B cell (primary cell): Measurements from ENCODE around the gene CKAP5. TPM values are rescaled to one million over a fixed set of nuclear protein-coding genes. Genes with fewer than 3 reads are reported as not detected.

Experiments
- ATAC-seq: fragments of 200-7000 bp; cut with Tn5 transposase; one replicate; pipeline ENCODE4 v1.10.0; 2021; ENCODE audit warnings: low read depth, mild to moderate bottlenecking, moderate number of reproducible peaks, moderate library complexity
- CTCF ChIA-PET: fragments of 350-600 bp; sonication (Branson Sonifier 250); formaldehyde crosslinking; loops from one replicate; lab custom pipeline; 2021; ENCODE audit warnings: antibody characterized with exemption, inconsistent platforms; lab: Charles Lee
- POLR2A ChIA-PET: fragments of 350-600 bp; sonication (Branson Sonifier 250); formaldehyde crosslinking; loops from one replicate; lab custom pipeline; 2021; ENCODE audit warnings: antibody characterized with exemption; lab: Charles Lee
- DNase-seq: peaks from one replicate; pipeline ENCODE4 v3.0.0; 2013
- H2AFZ ChIP-seq: 2 replicates; pipeline ENCODE4 v1.6.1; 2012; ENCODE audit warnings: mild to moderate bottlenecking, low read depth, low read length; ENCODE audit not compliant: insufficient read depth, poor library complexity, severe bottlenecking
- H3K27ac ChIP-seq, 2 donors: 1 replicate in 1 of 2; 2 replicates in 1 of 2; pipeline ENCODE4 v1.5.1; 2012 to 2013; ENCODE audit warnings: low read length in 2 of 2, mild to moderate bottlenecking in 2 of 2, moderate library complexity in 1 of 2
- H3K27me3 ChIP-seq, 4 experiments: fragments of 200-600 bp in 1 of 4; sonication (generic) in 1 of 4; replicated peaks in 1 of 4; 1 replicate in 2 of 4; 2 replicates in 2 of 4; pipeline versions ENCODE4 v1.6.1 to v1.7.0; 2013 to 2016; ENCODE audit warnings: low read length in 3 of 4, mild to moderate bottlenecking in 2 of 4, mixed read lengths in 1 of 4, moderate library complexity in 1 of 4; ENCODE audit not compliant: insufficient read depth in 4 of 4, control insufficient read depth in 3 of 4; ENCODE audit errors: control extremely low read depth in 1 of 4
- H3K36me3 ChIP-seq, 2 experiments: replicated peaks in 1 of 2; 1 replicate in 1 of 2; 2 replicates in 1 of 2; pipeline versions ENCODE4 v1.6.1 to v1.7.1; 2013; ENCODE audit warnings: low read length in 1 of 2; ENCODE audit not compliant: insufficient read depth in 2 of 2, control insufficient read depth in 1 of 2; ENCODE audit errors: control extremely low read depth in 1 of 2, extremely low read depth in 1 of 2
- H3K4me1 ChIP-seq, 2 donors: fragments of 200-600 bp in 1 of 2; sonication (generic) in 1 of 2; 1 replicate in 1 of 2; 2 replicates in 1 of 2; pipeline versions ENCODE4 v1.5.1 to v1.6.1; 2013 to 2017; ENCODE audit warnings: low read length in 2 of 2; ENCODE audit not compliant: control insufficient read depth in 2 of 2, insufficient read depth in 2 of 2
- H3K4me2 ChIP-seq: replicated peaks from 2 replicates; pipeline ENCODE3; 2012; ENCODE audit warnings: mild to moderate bottlenecking, low read depth, low read length; ENCODE audit not compliant: poor library complexity, severe bottlenecking
- H3K4me3 ChIP-seq, 5 experiments: fragments of 200-600 bp in 1 of 5; sonication (generic) in 1 of 5; 1 replicate in 3 of 5; 2 replicates in 2 of 5; pipeline versions ENCODE4 v1.5.1 to v1.7.0; 2011 to 2016; ENCODE audit warnings: low read length in 4 of 5, mild to moderate bottlenecking in 4 of 5, low read depth in 2 of 5, control low read depth in 1 of 5, moderate library complexity in 1 of 5; ENCODE audit not compliant: insufficient read depth in 1 of 5; ENCODE audit errors: control extremely low read depth in 1 of 5, extremely low read depth in 1 of 5
- H3K79me2 ChIP-seq: fragments of 200-600 bp; sonication (generic); one replicate; pipeline ENCODE4 v1.6.0; 2016; ENCODE audit warnings: low read length; ENCODE audit not compliant: control insufficient read depth, insufficient read depth
- H3K9ac ChIP-seq: fragments of 200-600 bp; sonication (generic); 2 replicates; pipeline ENCODE4 v1.6.1; 2017; ENCODE audit warnings: mild to moderate bottlenecking, low read length, moderate library complexity
- H3K9me3 ChIP-seq, 3 donors: one replicate each; pipeline versions ENCODE4 v1.6.1 to v1.7.1; 2013; ENCODE audit warnings: low read length in 2 of 3; ENCODE audit not compliant: control insufficient read depth in 2 of 3, insufficient read depth in 1 of 3; ENCODE audit errors: control extremely low read depth in 1 of 3
- H4K20me1 ChIP-seq: 2 replicates; pipeline ENCODE4 v1.6.0; 2012; ENCODE audit warnings: mild to moderate bottlenecking, low read length; ENCODE audit not compliant: insufficient read depth, control insufficient read depth, poor library complexity, severe bottlenecking
- H3K27ac Mint-ChIP-seq: one replicate; pipeline ENCODE4 v1.8.0; 2021; ENCODE audit warnings: mixed read lengths
- H3K27me3 Mint-ChIP-seq: one replicate; pipeline ENCODE4 v1.8.0; 2021; ENCODE audit warnings: mixed read lengths
- H3K4me1 Mint-ChIP-seq: one replicate; pipeline ENCODE4 v1.8.0; 2021; ENCODE audit warnings: mixed read lengths
- H3K4me3 Mint-ChIP-seq: one replicate; pipeline ENCODE4 v1.8.0; 2021; ENCODE audit warnings: mixed read lengths
- H3K9me3 Mint-ChIP-seq: one replicate; pipeline ENCODE4 v1.8.0; 2022; ENCODE audit warnings: mixed read lengths; ENCODE audit not compliant: insufficient read depth
- EZH2 ChIP-seq: IDR thresholded peaks from 2 replicates; pipeline ENCODE4 v1.6.1; 2012; ENCODE audit warnings: borderline replicate concordance, low read depth, mild to moderate bottlenecking, moderate library complexity, low read length; ENCODE audit not compliant: insufficient read depth, poor library complexity, severe bottlenecking
- WGBS: methylation state at CpG from one replicate; pipeline ENCODE4 v1.1.5; 2013; ENCODE audit warnings: missing lambda C conversion rate; ENCODE audit not compliant: insufficient coverage; 5-methylcytosine and 5-hydroxymethylcytosine counted together
- intact Hi-C: fragments of 100-400 bp; cut with micrococcal nuclease; formaldehyde crosslinking; loops from one replicate; pipeline ENCODE4 v1.10.0; 2022
- polyA plus RNA-seq: library from polyadenylated mRNA; depleted of rRNA; stranded (reverse); fragments of >200 nt; gene quantifications from 2 replicates; pipeline ENCODE4 v1.2.3, GENCODE V29; 2012
- total RNA-seq, 2 donors: library from RNA; stranded (reverse); fragments of 120-200 nt in 1 of 2; gene quantifications; 1 replicate in 1 of 2; 2 replicates in 1 of 2; pipeline versions ENCODE4 v1.2.3 to v1.2.4, GENCODE V29; 2013 to 2022
- TF ChIP-seq, protein P1 (sequence below): fragments of 200-600 bp; IDR thresholded peaks from one replicate; pipeline ENCODE4 v1.8.0; 2022; ENCODE audit warnings: antibody characterized with exemption, mild to moderate bottlenecking

The CKAP5 gene
- total and polyA plus RNA-seq, 2 donors (not counting 1 experiment from before 2014, with no cell fraction given): 7.3 to 54.3 TPM

DNA sequence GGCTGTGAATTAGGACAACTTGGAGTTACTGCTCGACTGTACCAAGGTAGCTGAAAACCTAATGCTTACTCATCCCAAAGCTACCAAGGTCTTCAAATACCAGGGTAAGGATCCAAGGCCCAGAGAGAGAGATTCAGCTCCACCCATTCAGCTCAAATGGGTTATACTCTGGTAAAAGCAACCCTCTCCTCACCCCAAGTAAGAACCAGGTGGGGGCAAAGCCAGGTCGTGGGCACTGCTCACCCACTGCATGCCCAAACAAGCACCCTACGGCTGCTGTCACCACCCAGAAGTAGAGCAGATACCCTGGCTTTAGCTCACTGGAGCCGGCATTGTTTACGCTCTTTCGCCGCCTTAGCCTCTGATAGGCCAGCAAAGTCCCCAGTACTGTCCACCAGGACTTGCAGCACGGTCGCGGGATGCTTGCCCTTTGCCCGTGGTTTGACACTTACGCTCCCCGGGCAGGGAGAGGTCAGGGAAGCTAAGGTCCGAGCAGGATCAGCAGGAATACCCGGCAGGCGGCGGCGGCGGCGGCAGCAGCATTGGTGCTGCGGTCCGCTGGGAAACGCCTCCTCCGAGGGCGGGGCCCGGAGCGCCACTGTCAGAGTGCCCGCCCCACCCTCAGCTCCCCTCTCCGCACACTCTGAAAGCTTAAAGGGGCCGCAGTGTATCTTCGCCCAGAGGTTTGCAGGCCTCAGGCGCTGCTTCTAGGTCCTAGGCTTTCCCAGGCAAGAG is 19.6 kb downstream of the CKAP5 start:
- H3K9ac ChIP-seq: peak overlapping the region; percentile 73
- DNase-seq (peak; percentile 75), ATAC-seq (peak; percentile 100)
- ChIA-PET POLR2A (interaction anchor here (0.9 kb wide), 1 partner anchor 20 kb away, joined by 3 read pairs; the partner anchor contains the start of gene CKAP5), CTCF (interaction anchor here (0.7 to 1.4 kb wide), 4 partner anchors 20 to 583 kb away, joined by 3 to 5 read pairs (median 4); partner anchors contain the start of genes CKAP5 and ZNF408)
- 9% methylated on average over 32 of the region's 32 CpGs for WGBS
- peaks cover 30% of the 10 kb centered on the region for H4K20me1 ChIP-seq
- H3K9me3 ChIP-seq: no peaks in the 10 kb centered on the region
- peaks cover 22% of the 10 kb centered on the region for H3K4me1 Mint-ChIP-seq
- H3K79me2 ChIP-seq: peaks cover 92% of the 10 kb centered on the region
- peak overlapping the region; percentile 92 for H3K4me2 ChIP-seq
- peak overlapping the region; percentile 46 for H3K27ac Mint-ChIP-seq
- no peaks in the 10 kb centered on the region for H3K27me3 ChIP-seq
- H3K4me3 ChIP-seq: peak overlapping the region; percentile 55 to 85 (median 61)
- peak overlapping the region; percentile 88 for H3K4me3 Mint-ChIP-seq
- TF ChIP-seq EZH2: no peak
- TF ChIP-seq, protein P1, sequence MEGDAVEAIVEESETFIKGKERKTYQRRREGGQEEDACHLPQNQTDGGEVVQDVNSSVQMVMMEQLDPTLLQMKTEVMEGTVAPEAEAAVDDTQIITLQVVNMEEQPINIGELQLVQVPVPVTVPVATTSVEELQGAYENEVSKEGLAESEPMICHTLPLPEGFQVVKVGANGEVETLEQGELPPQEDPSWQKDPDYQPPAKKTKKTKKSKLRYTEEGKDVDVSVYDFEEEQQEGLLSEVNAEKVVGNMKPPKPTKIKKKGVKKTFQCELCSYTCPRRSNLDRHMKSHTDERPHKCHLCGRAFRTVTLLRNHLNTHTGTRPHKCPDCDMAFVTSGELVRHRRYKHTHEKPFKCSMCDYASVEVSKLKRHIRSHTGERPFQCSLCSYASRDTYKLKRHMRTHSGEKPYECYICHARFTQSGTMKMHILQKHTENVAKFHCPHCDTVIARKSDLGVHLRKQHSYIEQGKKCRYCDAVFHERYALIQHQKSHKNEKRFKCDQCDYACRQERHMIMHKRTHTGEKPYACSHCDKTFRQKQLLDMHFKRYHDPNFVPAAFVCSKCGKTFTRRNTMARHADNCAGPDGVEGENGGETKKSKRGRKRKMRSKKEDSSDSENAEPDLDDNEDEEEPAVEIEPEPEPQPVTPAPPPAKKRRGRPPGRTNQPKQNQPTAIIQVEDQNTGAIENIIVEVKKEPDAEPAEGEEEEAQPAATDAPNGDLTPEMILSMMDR: no peak
- no peaks in the 10 kb centered on the region for H3K36me3 ChIP-seq
- H3K9me3 Mint-ChIP-seq: no peaks in the 10 kb centered on the region
- intact Hi-C loops: loop anchor here (1.0 kb wide), 1 partner anchor 20 kb away; the partner anchor contains the start of gene CKAP5
- peak overlapping the region in 1 of 2 donors; percentile 31 for H3K27ac ChIP-seq
- no peaks in the 10 kb centered on the region for H3K27me3 Mint-ChIP-seq
- H3K4me1 ChIP-seq: peaks cover 11 to 13% of the 10 kb centered on the region in 2 donors
- H2AFZ ChIP-seq: peak overlapping the region; percentile 85
